Testis (tissue), 3 donors: ENCODE measurements around the gene SSH3. TPM values are rescaled to one million over a fixed set of nuclear protein-coding genes. Genes with fewer than 3 reads are reported as not detected.

Experiments
- DNase-seq: peaks from one replicate; pipeline ENCODE4 v3.0.0-alpha.2; 2019
- H3K27ac ChIP-seq, 2 donors: fragments of 200-600 bp; sonication (generic); one replicate each; pipeline ENCODE4 v1.5.1; 2019
- H3K27me3 ChIP-seq: fragments of 200-600 bp; sonication (generic); one replicate; pipeline ENCODE4 v1.5.1; 2019
- H3K36me3 ChIP-seq: fragments of 200-600 bp; sonication (generic); one replicate; pipeline ENCODE4 v1.5.1; 2017; ENCODE audit warnings: low read depth; ENCODE audit errors: missing control alignments
- H3K4me1 ChIP-seq: fragments of 200-600 bp; sonication (generic); one replicate; pipeline ENCODE4 v1.5.1; 2019
- H3K4me3 ChIP-seq, 2 donors: fragments of 200-600 bp; sonication (generic); one replicate each; pipeline ENCODE4 v1.5.1; 2017 to 2019
- H3K9me3 ChIP-seq: fragments of 200-600 bp; sonication (generic); one replicate; pipeline ENCODE4 v1.5.1; 2017
- POLR2A ChIP-seq: fragments of 450-650 bp; IDR thresholded peaks from one replicate; pipeline ENCODE4 v1.6.1; 2017; ENCODE audit warnings: antibody characterized with exemption, mild to moderate bottlenecking, moderate library complexity
- WGBS, 2 donors: methylation state at CpG; one replicate each; pipeline ENCODE4 v1.1.5; 2018; 5-methylcytosine and 5-hydroxymethylcytosine counted together
- intact Hi-C: fragments of 100-400 bp; cut with DNase I; formaldehyde crosslinking; loops from one replicate; pipeline ENCODE4 v1.15.1; 2023; ENCODE audit warnings: low total_unique reads
- polyA plus RNA-seq: library from polyadenylated mRNA; stranded (reverse); fragments of 350-450 nt; fragmentation: Illumina TruSeq; extraction: RNeasy Lipid Tissue Mini Kit (QIAGEN cat#74804); gene quantifications from one replicate; pipeline ENCODE4 v1.2.3, GENCODE V29; 2014; ENCODE audit warnings: low read depth, low replicate concordance; ENCODE audit not compliant: insufficient read depth
- total RNA-seq, 2 donors: library from RNA; depleted of rRNA; stranded (reverse); fragments of >200 nt; gene quantifications; one replicate each; pipeline ENCODE4 v1.2.3, GENCODE V29; 2016
- TF ChIP-seq, protein P1 (sequence below), 3 experiments: fragments of 450-650 bp in 2 of 3; fragments of 200-600 bp in 1 of 3; sonication (generic) in 1 of 3; IDR thresholded peaks; one replicate each; pipeline ENCODE4 v1.5.1; 2016 to 2019; ENCODE audit warnings: antibody characterized with exemption in 3 of 3, mild to moderate bottlenecking in 2 of 3, moderate library complexity in 1 of 3

Gene SSH3
- total and polyA plus RNA-seq, 3 donors from 2014 or later, result 6.9 to 9.8 (median 8.6) TPM

DNA sequence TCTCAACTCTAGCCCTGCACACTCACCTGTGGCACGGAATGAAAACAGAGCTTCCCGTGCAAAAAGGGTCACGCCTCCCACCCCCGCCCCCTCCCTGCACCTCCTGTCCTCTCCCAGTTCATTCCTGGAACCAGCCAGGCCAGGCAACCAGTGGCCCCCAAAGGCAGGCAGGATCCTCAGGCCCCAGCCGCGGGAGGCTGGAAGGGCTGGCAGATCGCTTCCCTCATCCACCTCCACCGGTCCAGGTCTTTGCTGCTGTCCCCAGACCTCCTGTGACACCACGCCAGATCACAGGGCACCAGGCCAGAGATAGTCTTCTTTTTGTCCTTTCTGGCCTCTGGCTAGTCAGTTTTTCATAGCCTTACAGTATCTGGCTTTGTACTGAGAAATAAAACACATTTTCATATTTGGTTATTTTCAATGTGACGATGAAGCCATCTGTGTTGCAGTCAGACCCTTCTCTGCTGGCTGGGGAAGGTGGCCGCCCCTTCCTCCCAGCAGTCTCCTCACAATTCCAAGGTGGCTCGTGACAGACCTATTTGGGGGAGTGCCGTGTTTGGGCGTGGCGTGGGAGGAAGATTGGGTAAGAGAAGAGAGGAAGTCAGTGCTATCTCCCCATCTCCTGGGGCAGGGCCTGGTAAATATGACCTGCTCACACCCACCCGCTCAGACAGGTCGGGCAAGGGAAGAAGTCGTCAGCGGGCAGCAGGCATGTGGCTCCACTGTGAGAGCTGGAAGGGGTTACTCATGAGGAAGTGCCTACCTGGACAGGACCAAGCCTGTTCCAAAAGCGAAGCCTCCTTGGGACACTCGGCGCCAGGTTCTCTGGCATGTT lies 9.1 kb downstream of the SSH3 start:
- no peak overlapping the region for H3K4me3 ChIP-seq
- no peaks in the 10 kb centered on the region for H3K36me3 ChIP-seq
- no peaks in the 10 kb centered on the region for H3K27me3 ChIP-seq
- TF ChIP-seq POLR2A, result no peak
- TF ChIP-seq, protein P1, sequence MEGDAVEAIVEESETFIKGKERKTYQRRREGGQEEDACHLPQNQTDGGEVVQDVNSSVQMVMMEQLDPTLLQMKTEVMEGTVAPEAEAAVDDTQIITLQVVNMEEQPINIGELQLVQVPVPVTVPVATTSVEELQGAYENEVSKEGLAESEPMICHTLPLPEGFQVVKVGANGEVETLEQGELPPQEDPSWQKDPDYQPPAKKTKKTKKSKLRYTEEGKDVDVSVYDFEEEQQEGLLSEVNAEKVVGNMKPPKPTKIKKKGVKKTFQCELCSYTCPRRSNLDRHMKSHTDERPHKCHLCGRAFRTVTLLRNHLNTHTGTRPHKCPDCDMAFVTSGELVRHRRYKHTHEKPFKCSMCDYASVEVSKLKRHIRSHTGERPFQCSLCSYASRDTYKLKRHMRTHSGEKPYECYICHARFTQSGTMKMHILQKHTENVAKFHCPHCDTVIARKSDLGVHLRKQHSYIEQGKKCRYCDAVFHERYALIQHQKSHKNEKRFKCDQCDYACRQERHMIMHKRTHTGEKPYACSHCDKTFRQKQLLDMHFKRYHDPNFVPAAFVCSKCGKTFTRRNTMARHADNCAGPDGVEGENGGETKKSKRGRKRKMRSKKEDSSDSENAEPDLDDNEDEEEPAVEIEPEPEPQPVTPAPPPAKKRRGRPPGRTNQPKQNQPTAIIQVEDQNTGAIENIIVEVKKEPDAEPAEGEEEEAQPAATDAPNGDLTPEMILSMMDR (IDR thresholded peaks at IDR 0.05), result no peak
- H3K27ac ChIP-seq, result no peak overlapping the region
- peak; percentile 37 for DNase-seq
- H3K9me3 ChIP-seq, result no peaks in the 10 kb centered on the region
- WGBS, 2 donors, result 79 to 80% methylated on average over 15 to 22 of the region's 22 CpGs
- H3K4me1 ChIP-seq, result peaks cover 4% of the 10 kb centered on the region
- intact Hi-C loops, result no loop called here

DNA sequence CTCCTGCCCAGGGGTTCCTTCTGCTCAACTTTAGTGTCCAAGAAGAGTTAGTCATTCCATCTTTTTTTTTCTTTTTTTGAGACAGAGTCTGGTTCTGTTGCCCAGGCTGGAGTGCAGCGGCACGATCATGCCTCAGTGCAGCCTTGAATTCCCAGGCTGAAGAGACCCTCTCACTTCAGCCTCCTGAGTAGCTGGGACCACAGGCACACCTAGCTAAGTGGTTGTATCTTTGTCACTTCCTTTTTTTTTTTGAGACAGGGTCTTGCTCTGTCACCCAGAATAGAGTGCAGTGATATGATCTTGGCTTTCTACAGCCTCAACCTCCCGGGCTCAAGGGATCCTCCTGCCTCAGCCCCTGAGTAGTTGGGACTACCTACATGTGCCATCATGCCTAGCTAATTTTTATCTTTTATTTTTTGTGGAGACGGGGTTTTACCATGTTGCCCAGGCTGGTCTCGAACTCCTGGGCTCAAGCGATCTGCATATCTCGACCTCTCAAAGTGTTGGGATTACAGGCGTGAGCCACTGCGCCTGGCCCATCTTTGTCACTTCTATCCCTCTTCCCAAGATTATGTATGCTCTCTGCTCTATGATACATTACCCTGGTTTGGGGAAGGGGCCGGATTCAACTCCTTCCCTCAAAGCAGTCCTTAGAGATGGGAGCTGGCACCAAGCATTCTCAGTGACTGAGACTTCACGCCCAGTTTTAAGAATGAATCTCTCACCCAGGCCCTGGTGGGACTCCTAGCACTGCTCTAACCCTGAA lies 10.0 kb downstream of the SSH3 start:
- intact Hi-C loops, result no loop called here
- H3K36me3 ChIP-seq, result no peaks in the 10 kb centered on the region
- H3K4me1 ChIP-seq, result peaks cover 4% of the 10 kb centered on the region
- H3K9me3 ChIP-seq, result no peaks in the 10 kb centered on the region
- no peaks in the 10 kb centered on the region for H3K27me3 ChIP-seq
- peak; percentile 13 for DNase-seq
- H3K27ac ChIP-seq, result no peak overlapping the region
- H3K4me3 ChIP-seq, result no peak overlapping the region
- TF ChIP-seq POLR2A, result no peak
- TF ChIP-seq, protein P1 (IDR thresholded peaks at IDR 0.05), result no peak
- WGBS, 2 donors, result 85 to 91% methylated on average over 11 of the region's 11 CpGs

DNA sequence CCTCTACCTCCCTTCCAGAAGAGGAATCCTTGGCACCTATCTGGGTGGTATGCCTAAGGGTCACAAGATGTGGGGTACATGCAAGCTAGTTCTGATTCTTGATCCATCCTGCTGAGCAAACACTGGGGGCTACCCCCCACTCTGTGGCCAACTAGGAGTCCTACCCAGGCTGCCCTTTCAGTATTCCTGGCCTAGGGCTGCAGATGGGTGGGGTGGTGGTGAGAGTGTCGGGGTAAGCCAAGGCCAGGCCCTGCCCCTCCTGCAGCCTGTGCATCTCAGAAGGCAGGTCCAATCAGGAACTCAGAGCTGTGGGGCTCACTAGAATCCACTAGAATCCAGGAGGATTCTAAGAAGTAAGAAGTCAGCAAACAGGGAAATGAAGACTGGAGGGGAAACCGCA lies 10.9 kb downstream of the SSH3 start:
- H3K4me3 ChIP-seq, result no peak overlapping the region
- no peaks in the 10 kb centered on the region for H3K9me3 ChIP-seq
- peak; percentile 40 for DNase-seq

DNA sequence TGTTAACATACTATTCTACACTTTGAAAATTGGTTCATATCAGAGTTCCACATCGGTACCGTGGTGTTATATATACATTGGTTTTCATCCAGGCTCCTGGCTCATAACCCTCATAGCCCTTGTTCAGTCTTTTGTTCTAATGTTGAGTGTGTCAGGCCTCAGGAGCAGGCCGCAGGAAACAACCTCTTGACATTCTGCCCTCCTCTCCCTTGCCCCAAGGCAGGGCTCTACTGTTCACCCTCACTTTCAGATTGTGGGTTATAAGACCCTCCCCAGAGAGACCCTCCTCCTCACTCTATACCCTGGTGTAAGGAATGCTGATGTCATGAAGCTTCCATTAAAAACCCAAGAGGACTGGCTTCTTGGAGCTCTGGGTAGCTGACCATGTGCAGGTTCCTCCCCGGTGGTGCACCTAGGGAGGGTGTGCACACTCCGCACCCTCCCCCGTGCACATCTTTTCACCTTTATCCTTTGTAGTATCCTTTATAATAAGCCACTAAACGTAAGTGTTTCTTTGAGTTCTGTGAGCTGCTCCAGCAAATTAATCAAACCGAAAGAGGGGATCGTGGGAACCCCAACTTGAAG lies 12.1 kb downstream of the SSH3 start:
- TF ChIP-seq, protein P1 (IDR thresholded peaks at IDR 0.05), result no peak
- no peak for TF ChIP-seq POLR2A
- intact Hi-C loops, result no loop called here
- peak; percentile 8 for DNase-seq
- WGBS, 2 donors, result 82 to 88% methylated on average over 9 of the region's 9 CpGs
- Histone ChIP-seq H3K36me3 (no peaks in the 10 kb centered on the region), H3K9me3 (no peaks in the 10 kb centered on the region), H3K27me3 (no peaks in the 10 kb centered on the region), H3K4me1 (peaks cover 4% of the 10 kb centered on the region), H3K4me3 (no peak overlapping the region), H3K27ac (no peak overlapping the region)

More for the DNA sequence above, 10.9 kb downstream of the SSH3 start:
- intact Hi-C loops, result no loop called here
- Histone ChIP-seq H3K27me3 (no peaks in the 10 kb centered on the region), H3K27ac (peak overlapping the region; percentile 24 to 32), H3K4me1 (peaks cover 4% of the 10 kb centered on the region), H3K36me3 (no peaks in the 10 kb centered on the region)
- WGBS, 2 donors, result 80 to 86% methylated on average over 2 of the region's 2 CpGs
- TF ChIP-seq, protein P1 (IDR thresholded peaks at IDR 0.05), result no peak
- no peak for TF ChIP-seq POLR2A
